Activated T-cell treated with anti-CD3 and anti-CD28 coated beads, Interleukin-2, amount 50 U/mL, for 48 hours (primary cell): ENCODE results near the gene PCSK6.
"Not testable (repeated sequence)": the region's sequence is repeated elsewhere in the genome, so short reads cannot be mapped to it uniquely, and the experiment has no call there.

Experiments used
- DNase-seq, 2 experiments: peaks; one replicate each; pipeline ENCODE4 v3.0.0-alpha.2; 2020

Gene PCSK6

GRCh38 chr15:101296418-101297405 is 192.8 kb downstream of the PCSK6 start:
- no peak for DNase-seq

- DNase-seq, result no peak
Observed at GRCh38 chr15:101295607-101296161, 193.8 kb downstream of the PCSK6 start.

- peak; percentile 97 to 98 for DNase-seq
Observed at GRCh38 chr15:101294731-101295606, 194.5 kb downstream of the PCSK6 start, which contains the start of gene SNRPA1. SNRPA1 (minus strand) TSS chr15:101295248; CDS start chr15:101295178, 70 bp downstream.

- DNase-seq, result no peak
Observed at GRCh38 chr15:101293122-101293521, 196.4 kb downstream of the PCSK6 start.

- DNase-seq, result no peak
Observed at GRCh38 chr15:101288905-101289513, 200.5 kb downstream of the PCSK6 start.

GRCh38 chr15:101287342-101287741 is 202.2 kb downstream of the PCSK6 start:
- not testable (repeated sequence) for DNase-seq

- DNase-seq, result no peak
Observed at GRCh38 chr15:101286471-101287114, 202.9 kb downstream of the PCSK6 start.

- DNase-seq, result peak in 1 of 2 experiments; percentile 10
Observed at GRCh38 chr15:101283931-101284330, 205.6 kb downstream of the PCSK6 start.

GRCh38 chr15:101280007-101280406 is 209.5 kb downstream of the PCSK6 start:
- peak in 1 of 2 experiments; percentile 5 for DNase-seq

GRCh38 chr15:101277943-101278564 is 211.5 kb downstream of the PCSK6 start:
- DNase-seq, result peak in 1 of 2 experiments; percentile 16

- peak; percentile 89 to 94 for DNase-seq
Observed at GRCh38 chr15:101277038-101277822, 212.3 kb downstream of the PCSK6 start, which contains the start of gene SELENOS. SELENOS (minus strand) TSS chr15:101277485; CDS start chr15:101277417, 68 bp downstream.

- DNase-seq, result no peak
Observed at GRCh38 chr15:101276501-101277037, 212.9 kb downstream of the PCSK6 start.

GRCh38 chr15:101275018-101275417 is 214.5 kb downstream of the PCSK6 start:
- no peak for DNase-seq

- DNase-seq, result peak; percentile 2 to 4
Observed at GRCh38 chr15:101273534-101273933, 216.0 kb downstream of the PCSK6 start.

- DNase-seq, result peak in 1 of 2 experiments; percentile 3
Observed at GRCh38 chr15:101272584-101272983, 216.9 kb downstream of the PCSK6 start.

GRCh38 chr15:101269479-101270223 is 219.9 kb downstream of the PCSK6 start:
- DNase-seq, result peak in 1 of 2 experiments; percentile 17

GRCh38 chr15:101267320-101268104 is 222.0 kb downstream of the PCSK6 start:
- peak in 1 of 2 experiments; percentile 15 for DNase-seq

- peak in 1 of 2 experiments; percentile 7 for DNase-seq
Observed at GRCh38 chr15:101266787-101267186, 222.7 kb downstream of the PCSK6 start.
